Prostate gland (tissue), 2 donors: ENCODE data around the gene KAT2A. TPM values are rescaled to one million over a fixed set of nuclear protein-coding genes. Genes with fewer than 3 reads are reported as not detected.
"Not testable (repeated sequence)": the region's sequence is repeated elsewhere in the genome, so short reads cannot be mapped to it uniquely, and the experiment has no call there.

Experiments used
- DNase-seq: peaks from one replicate; pipeline ENCODE4 v3.0.0-alpha.2; 2019; ENCODE audit warnings: low spot score
- H3K27ac ChIP-seq, 2 donors: fragments of 200-600 bp; sonication (generic); 2 replicates each; pipeline ENCODE4 v1.5.1; 2017 to 2019
- H3K27me3 ChIP-seq: fragments of 200-600 bp; sonication (generic); replicated peaks from 2 replicates; pipeline ENCODE4 v1.5.1; 2019; ENCODE audit not compliant: insufficient read depth
- H3K36me3 ChIP-seq, 2 donors: fragments of 200-600 bp; sonication (generic); 1 replicate in 1 of 2; 2 replicates in 1 of 2; pipeline versions ENCODE4 v1.5.1 to v1.8.1; 2017 to 2019
- H3K4me1 ChIP-seq: fragments of 200-600 bp; sonication (generic); replicated peaks from 2 replicates; pipeline ENCODE4 v1.5.1; 2019
- H3K4me3 ChIP-seq, 2 donors: fragments of 200-600 bp; sonication (generic); 2 replicates each; pipeline ENCODE4 v1.5.1; 2017 to 2019
- H3K9me3 ChIP-seq: fragments of 200-600 bp; sonication (generic); 2 replicates; pipeline ENCODE4 v1.5.1; 2017
- POLR2A ChIP-seq: fragments of 450-650 bp; IDR thresholded peaks from one replicate; pipeline ENCODE4 v1.6.1; 2016; ENCODE audit warnings: antibody characterized with exemption, mild to moderate bottlenecking
- POLR2AphosphoS5 ChIP-seq: sonication (generic); formaldehyde crosslinking; IDR thresholded peaks from one replicate; pipeline ENCODE4 v1.6.1; 2017; ENCODE audit warnings: antibody characterized with exemption
- WGBS: methylation state at CpG from one replicate; pipeline ENCODE4 v1.1.5; 2018; 5-methylcytosine and 5-hydroxymethylcytosine counted together
- intact Hi-C: fragments of 100-400 bp; cut with DNase I; formaldehyde crosslinking; loops from one replicate; pipeline ENCODE4 v1.14.2; 2022
- total RNA-seq, 2 donors: library from RNA; depleted of rRNA; stranded (reverse); fragments of >200 nt; gene quantifications; one replicate each; pipeline ENCODE4 v1.1.0, GENCODE V29; 2016
- TF ChIP-seq, protein P1 (sequence below), 4 experiments: fragments of 200-600 bp in 2 of 4; fragments of 450-650 bp in 2 of 4; sonication (generic) in 2 of 4; IDR thresholded peaks; 1 replicate in 3 of 4; 2 replicates in 1 of 4; pipeline ENCODE4 v1.5.1; 2016 to 2019; ENCODE audit warnings: antibody characterized with exemption in 4 of 4, mild to moderate bottlenecking in 2 of 4, moderate library complexity in 2 of 4

The KAT2A gene
- total RNA-seq, 2 donors from 2014 or later = 32.9 to 90.1 TPM

- peak; percentile 6 for TF ChIP-seq POLR2A
- no peak for TF ChIP-seq POLR2AphosphoS5
- WGBS = 18% methylated on average over 17 of the region's 17 CpGs
- H3K9me3 ChIP-seq = no peaks in the 10 kb centered on the region
- DNase-seq = no peak
- peak overlapping the region; percentile 79 to 95 for H3K4me3 ChIP-seq
- H3K27me3 ChIP-seq = no peaks in the 10 kb centered on the region
- H3K4me1 ChIP-seq = peaks cover 9% of the 10 kb centered on the region
- intact Hi-C loops = no loop called here
- no peak overlapping the region for H3K27ac ChIP-seq
- H3K36me3 ChIP-seq = no peaks in the 10 kb centered on the region
These were observed 34.5 kb upstream of the KAT2A start for GRCh38 chr17:42155614-42156045.

DNA sequence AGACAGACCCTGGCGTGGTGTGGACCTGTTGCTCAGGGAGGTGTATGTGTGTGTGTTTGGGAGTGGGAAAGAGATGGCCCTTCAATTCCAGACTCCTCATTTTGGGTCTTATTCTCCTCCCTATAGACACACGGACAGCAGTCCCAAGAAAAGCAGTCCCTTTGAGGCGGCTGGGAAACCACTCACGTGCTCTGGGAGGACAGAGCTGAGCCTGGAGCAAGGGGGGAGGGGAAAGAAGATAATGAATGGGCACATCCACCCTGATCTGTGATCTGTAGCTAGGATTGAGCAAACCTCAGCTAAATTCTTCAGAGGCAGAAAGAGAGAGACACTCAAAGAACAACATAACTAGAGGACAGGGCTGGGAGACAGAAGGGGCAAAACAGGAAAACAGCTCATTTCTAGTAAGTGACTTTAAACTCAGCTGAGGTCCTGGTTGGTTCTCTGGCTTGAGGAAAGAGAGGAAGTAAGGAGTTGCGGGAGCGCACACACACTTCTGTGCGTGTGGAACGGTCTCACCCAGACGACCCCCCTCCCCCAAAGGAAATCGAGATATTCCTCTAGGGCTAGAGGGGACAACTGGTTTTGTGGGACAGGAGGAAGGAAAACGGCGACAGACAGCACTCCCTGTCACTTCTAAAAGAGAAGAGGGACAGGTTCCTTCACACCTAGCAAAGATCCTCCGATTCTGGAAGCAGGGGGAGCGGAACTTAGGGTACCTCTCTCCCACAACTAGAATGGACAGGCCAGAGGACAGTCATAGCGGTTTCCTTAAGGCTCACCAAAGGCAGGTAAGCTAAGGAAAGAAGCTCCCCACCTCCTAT is 33.0 kb upstream of the KAT2A start:
- DNase-seq = no peak
- intact Hi-C loops = no loop called here
- Histone ChIP-seq H3K4me1 (peaks cover 9% of the 10 kb centered on the region), H3K27me3 (no peaks in the 10 kb centered on the region), H3K4me3 (peak overlapping the region; percentile 79 to 95), H3K27ac (peak overlapping the region; percentile 55 to 62), H3K9me3 (no peaks in the 10 kb centered on the region), H3K36me3 (no peaks in the 10 kb centered on the region)
- WGBS = 3% methylated on average over 15 of the region's 15 CpGs
- TF ChIP-seq POLR2A = no peak
- TF ChIP-seq, protein P1, sequence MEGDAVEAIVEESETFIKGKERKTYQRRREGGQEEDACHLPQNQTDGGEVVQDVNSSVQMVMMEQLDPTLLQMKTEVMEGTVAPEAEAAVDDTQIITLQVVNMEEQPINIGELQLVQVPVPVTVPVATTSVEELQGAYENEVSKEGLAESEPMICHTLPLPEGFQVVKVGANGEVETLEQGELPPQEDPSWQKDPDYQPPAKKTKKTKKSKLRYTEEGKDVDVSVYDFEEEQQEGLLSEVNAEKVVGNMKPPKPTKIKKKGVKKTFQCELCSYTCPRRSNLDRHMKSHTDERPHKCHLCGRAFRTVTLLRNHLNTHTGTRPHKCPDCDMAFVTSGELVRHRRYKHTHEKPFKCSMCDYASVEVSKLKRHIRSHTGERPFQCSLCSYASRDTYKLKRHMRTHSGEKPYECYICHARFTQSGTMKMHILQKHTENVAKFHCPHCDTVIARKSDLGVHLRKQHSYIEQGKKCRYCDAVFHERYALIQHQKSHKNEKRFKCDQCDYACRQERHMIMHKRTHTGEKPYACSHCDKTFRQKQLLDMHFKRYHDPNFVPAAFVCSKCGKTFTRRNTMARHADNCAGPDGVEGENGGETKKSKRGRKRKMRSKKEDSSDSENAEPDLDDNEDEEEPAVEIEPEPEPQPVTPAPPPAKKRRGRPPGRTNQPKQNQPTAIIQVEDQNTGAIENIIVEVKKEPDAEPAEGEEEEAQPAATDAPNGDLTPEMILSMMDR (IDR thresholded peaks at IDR 0.05) = no peak

DNA sequence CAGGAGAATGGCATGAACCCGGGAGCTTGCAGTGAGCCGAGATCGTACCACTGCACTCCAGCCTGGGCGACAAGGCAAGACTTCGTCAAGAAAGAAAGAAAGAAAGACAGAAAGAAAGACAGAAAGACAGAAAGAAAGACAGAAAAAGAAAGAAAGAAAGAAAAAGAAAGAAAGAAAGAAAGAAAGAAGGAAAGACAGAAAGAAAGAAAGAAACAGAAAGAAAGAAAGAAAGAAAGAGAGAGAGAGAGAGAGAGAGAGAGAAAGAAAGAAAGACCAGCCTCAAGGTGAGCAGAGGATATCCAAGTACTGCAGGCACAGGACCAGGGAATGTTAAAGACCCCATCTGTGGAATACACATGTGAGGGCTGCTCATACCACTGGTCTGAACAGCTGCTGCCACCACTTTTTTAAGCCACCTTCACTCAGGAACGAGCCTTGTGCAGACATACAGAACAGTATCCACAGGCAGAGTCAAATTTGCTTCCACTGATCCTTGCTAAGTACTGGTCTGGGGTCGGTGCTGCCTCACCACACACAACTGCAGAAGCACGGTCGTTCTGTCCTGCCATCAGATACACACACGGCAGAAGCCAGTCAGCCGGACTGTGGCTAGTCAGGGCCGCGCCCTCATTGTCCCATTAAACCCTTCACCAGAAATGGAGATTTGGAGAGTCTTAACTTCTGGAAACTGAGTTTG is 25.9 kb upstream of the KAT2A start:
- WGBS = 89% methylated on average over 13 of the region's 13 CpGs
- H3K36me3 ChIP-seq = no peaks in the 10 kb centered on the region

GRCh38 chr17:42143138-42143537 is 22.0 kb upstream of the KAT2A start:
- DNase-seq, H3K4me1 ChIP-seq, H3K4me3 ChIP-seq, H3K36me3 ChIP-seq, intact Hi-C loops, H3K9me3 ChIP-seq, H3K27ac ChIP-seq, H3K27me3 ChIP-seq: not testable (repeated sequence)
- 73% methylated on average over 4 of the region's 4 CpGs for WGBS

More for the DNA sequence above, 25.9 kb upstream of the KAT2A start:
- Histone ChIP-seq H3K9me3 (no peaks in the 10 kb centered on the region), H3K4me3 (no peak overlapping the region), H3K27ac (no peak overlapping the region), H3K27me3 (no peaks in the 10 kb centered on the region), H3K4me1 (peaks cover 2% of the 10 kb centered on the region)
- TF ChIP-seq POLR2A (no peak), POLR2AphosphoS5 (no peak)
- TF ChIP-seq, protein P1 (IDR thresholded peaks at IDR 0.05) = no peak
- intact Hi-C loops = no loop called here
- no peak for DNase-seq

DNA sequence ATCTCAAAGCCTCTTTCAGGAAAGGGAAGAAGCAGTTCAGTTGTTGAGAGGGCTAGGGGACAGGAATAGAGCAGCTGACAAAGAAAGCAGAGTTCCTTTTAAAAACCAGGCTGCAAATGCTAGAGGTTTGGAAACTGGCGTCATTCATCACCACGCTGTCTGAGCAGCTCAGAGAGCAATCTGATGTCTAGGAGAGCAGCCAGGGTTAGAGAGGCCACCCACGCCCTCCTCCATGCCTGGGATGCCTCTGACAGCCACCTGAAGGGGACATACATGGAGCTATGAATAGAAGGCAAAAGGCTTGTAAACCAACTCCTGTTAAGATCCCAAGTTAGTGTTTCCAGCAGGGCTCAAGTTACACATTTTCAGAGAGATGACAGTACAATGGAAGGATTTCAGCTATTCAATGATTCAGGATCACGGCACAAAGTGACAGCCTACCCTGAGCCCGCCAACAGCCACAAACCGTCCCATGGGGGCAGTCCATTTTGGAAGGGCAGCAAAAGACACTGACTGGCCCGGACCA is 21.3 kb upstream of the KAT2A start:
- 38% methylated on average over 7 of the region's 7 CpGs for WGBS
- TF ChIP-seq, protein P1 (IDR thresholded peaks at IDR 0.05) = no peak
- TF ChIP-seq POLR2AphosphoS5 (no peak), POLR2A (no peak)
- H3K36me3 ChIP-seq = no peaks in the 10 kb centered on the region
- no peaks in the 10 kb centered on the region for H3K27me3 ChIP-seq
- intact Hi-C loops = no loop called here
- peaks cover 6% of the 10 kb centered on the region for H3K4me1 ChIP-seq
- no peak for DNase-seq
- H3K27ac ChIP-seq = no peak overlapping the region
- no peaks in the 10 kb centered on the region for H3K9me3 ChIP-seq
- no peak overlapping the region for H3K4me3 ChIP-seq
